ENCODE measurements around the gene ARSG.

The ARSG gene

GRCh38 chr17:68441070-68441770 lies 149.9 kb downstream of the ARSG start:
- DNase-seq = no peak
- H3K27me3 ChIP-seq (ENCODE audit: insufficient read depth, low read depth, severe bottlenecking) = no peaks in the 10 kb centered on the region
- TF ChIP-seq CTCF (IDR thresholded peaks at IDR 0.05; ENCODE audit: low read depth, low read length) = no peak
- no peak overlapping the region for H3K27ac ChIP-seq
- H3K9me3 ChIP-seq (ENCODE audit: severe bottlenecking) = no peaks in the 10 kb centered on the region
- no peak overlapping the region for H3K4me3 ChIP-seq (ENCODE audit: low read depth, low read length)
- no peaks in the 10 kb centered on the region for H3K36me3 ChIP-seq

- Histone ChIP-seq H3K9me3 (ENCODE audit: severe bottlenecking) (no peaks in the 10 kb centered on the region), H3K4me3 (ENCODE audit: low read depth, low read length) (no peak overlapping the region), H3K27me3 (ENCODE audit: insufficient read depth, low read depth, severe bottlenecking) (no peaks in the 10 kb centered on the region), H3K36me3 (no peaks in the 10 kb centered on the region; the same call in 1 of the 2 replicates), H3K27ac (no peak overlapping the region)
- no peak for TF ChIP-seq CTCF (IDR thresholded peaks at IDR 0.05; ENCODE audit: low read depth, low read length)
- no peak for DNase-seq
These were observed 152.7 kb downstream of the ARSG start for GRCh38 chr17:68443972-68444464.

DNA sequence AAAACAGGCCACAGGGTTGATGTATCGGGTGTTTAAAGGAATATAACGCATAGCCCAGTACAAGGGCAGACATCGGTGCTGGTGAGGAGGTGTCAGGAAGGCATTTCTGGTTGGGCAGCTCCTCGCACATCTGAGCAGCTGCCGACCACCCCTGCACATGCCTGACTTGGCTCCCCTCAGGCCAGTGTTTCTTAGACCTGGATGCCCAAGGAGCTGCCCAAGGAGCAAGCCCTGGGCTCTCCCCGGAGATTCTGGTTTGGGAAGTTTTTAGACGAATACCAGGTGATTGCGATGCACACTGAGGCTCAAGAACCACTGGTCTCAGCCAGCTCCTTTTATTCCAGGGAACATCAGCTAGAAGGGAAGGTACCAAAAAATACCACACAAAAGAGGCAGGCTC lies 154.4 kb downstream of the ARSG start:
- no peaks in the 10 kb centered on the region; the same call in 1 of the 2 replicates for H3K36me3 ChIP-seq

GRCh38 chr17:68446626-68447041 lies 155.3 kb downstream of the ARSG start:
- TF ChIP-seq CTCF (IDR thresholded peaks at IDR 0.05; ENCODE audit: low read depth, low read length) = no peak
- DNase-seq = peak; percentile 92
- no peaks in the 10 kb centered on the region for H3K27me3 ChIP-seq (ENCODE audit: insufficient read depth, low read depth, severe bottlenecking)
- H3K27ac ChIP-seq = peak overlapping the region; percentile 65
- no peak overlapping the region for H3K4me3 ChIP-seq (ENCODE audit: low read depth, low read length)
- H3K9me3 ChIP-seq (ENCODE audit: severe bottlenecking) = no peaks in the 10 kb centered on the region
- no peaks in the 10 kb centered on the region; the same call in 1 of the 2 replicates for H3K36me3 ChIP-seq

More for the DNA sequence above, 154.4 kb downstream of the ARSG start:
- H3K27me3 ChIP-seq (ENCODE audit: insufficient read depth, low read depth, severe bottlenecking) = no peaks in the 10 kb centered on the region
- no peaks in the 10 kb centered on the region for H3K9me3 ChIP-seq (ENCODE audit: severe bottlenecking)
- DNase-seq = no peak
- no peak for TF ChIP-seq CTCF (IDR thresholded peaks at IDR 0.05; ENCODE audit: low read depth, low read length)
- H3K27ac ChIP-seq = peak overlapping the region; percentile 65
- H3K4me3 ChIP-seq (ENCODE audit: low read depth, low read length) = no peak overlapping the region

GRCh38 chr17:68449021-68449739 lies 157.9 kb downstream of the ARSG start:
- no peak for TF ChIP-seq CTCF (IDR thresholded peaks at IDR 0.05; ENCODE audit: low read depth, low read length)
- Histone ChIP-seq H3K27me3 (ENCODE audit: insufficient read depth, low read depth, severe bottlenecking) (no peaks in the 10 kb centered on the region), H3K27ac (no peak overlapping the region), H3K36me3 (no peaks in the 10 kb centered on the region; the same call in 1 of the 2 replicates), H3K4me3 (ENCODE audit: low read depth, low read length) (no peak overlapping the region), H3K9me3 (ENCODE audit: severe bottlenecking) (no peaks in the 10 kb centered on the region)
- DNase-seq = no peak
